Measurements from ENCODE around the gene DMKN. TPM values are rescaled to one million over a fixed set of nuclear protein-coding genes. Genes with fewer than 3 reads are reported as not detected.

The DMKN gene
- total RNA-seq, 2 experiments from 2014 or later = 0.65 to 2.0 TPM

DNA sequence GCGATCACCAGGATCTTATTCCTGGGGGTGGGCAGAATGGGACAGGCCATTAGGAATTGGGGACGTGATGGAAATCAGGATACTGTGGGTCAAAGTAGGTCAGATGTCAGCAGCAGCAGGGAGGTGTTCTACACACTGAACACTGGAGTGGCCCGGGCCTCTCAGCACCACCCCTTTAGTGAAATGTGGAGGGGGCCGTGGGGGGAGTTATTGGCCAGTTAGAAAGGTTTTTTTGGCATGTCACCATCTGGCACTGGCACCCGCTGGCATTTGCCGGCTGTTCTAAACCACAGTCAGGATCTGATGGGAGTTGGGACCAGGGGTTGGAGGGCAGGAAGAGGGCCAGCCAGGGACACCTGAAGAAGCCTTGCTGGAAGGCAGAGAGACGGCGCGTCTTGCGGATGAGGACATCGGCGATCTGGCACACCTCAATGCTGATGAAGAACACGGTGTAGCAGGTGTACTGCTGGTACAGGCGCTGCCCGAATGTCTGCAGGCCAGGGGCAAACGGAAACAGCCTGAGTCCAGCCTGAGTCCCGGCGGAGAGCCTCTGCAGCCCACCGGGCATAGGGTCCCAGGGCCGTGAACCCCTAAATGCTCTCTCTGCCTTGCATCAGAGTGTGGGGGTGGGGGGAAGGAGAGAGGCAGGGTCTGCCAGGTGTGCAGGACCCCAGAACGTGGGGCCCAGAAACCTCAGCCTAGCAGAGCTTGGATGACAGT, 37.8 kb upstream of the DMKN start:
- ChIA-PET CTCF (interaction anchor here (1.7 kb wide), 1 partner anchor 41 kb away, joined by 4 read pairs; no protein-coding TSS in a partner anchor), POLR2A (no interaction called here)

DNA sequence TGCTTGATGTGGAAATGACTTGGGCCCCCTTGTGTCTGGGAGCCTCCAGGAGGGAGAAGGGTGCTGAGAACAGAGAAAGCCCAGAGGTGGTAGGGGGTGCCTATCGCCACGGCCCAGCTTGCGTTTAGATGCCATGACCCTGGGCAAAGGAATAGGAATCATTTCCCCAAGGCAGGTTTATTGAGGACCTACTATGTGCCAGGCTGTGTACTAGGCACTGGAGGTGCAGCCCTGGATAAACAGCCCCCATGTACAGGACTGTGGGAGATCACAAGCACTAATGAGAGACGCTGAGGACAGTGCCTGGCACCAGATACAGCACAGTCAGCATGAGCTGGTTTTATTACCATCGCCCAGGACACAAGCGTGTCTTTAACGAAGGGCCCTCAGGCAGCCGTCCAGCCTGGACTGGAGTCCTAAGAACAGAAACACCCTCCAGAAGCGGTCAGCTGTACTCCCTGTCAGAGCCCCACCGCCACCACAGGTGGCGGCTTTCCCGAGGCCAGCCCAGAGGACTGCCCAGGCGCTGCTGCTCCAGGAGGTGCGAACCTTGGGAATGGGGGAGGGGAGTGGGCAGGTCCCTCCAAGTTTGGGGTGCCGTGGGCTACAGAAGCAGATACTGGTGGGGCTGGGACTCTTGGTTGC, 36.6 kb upstream of the DMKN start:
- CTCF ChIA-PET = interaction anchor here (0.6 to 3.2 kb wide), 9 partner anchors 7 to 1097 kb away, joined by 3 to 13 read pairs (median 4); partner anchors contain the start of gene DMKN
- POLR2A ChIA-PET = interaction anchor here (1.1 kb wide), 1 partner anchor 98 kb away, joined by 3 read pairs; the partner anchor contains the start of gene COX6B1

DNA sequence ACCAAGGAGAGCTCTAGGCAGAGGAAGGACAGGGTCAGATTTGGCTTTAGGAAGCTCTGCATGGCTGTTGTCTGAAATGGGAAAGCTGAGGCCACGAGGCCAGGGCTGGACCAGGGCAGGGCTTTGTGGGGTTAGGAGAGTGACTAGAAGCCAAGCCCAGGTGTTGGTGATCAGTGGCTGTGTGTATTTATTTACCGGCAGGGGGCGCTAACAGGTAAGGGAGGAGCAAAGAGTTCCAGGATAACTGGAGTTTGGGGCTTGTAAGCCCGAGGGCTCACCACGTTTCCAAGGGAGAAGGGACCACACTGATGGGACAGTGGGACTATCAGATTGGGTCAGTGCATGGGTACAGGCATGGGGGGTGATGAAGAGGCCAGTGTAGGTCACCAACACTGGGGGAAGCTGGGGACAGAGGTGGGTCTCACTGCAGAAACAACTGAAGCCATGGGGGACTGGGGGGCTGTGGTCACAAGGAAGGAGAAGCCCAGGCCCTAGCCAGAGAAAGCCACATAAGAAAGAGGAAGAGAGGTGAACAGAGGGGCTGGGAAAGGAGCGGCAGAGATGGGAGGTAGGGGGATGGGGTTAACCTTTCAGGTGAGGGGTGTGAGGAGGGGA, 35.8 kb upstream of the DMKN start:
- ChIA-PET CTCF (interaction anchor here (0.6 to 3.2 kb wide), 13 partner anchors 8 to 1096 kb away, joined by 3 to 13 read pairs (median 4); partner anchors contain the start of genes DMKN, ETV2 and HAUS5), POLR2A (interaction anchor here (1.1 kb wide), 1 partner anchor 99 kb away, joined by 3 read pairs; the partner anchor contains the start of gene COX6B1)

DNA sequence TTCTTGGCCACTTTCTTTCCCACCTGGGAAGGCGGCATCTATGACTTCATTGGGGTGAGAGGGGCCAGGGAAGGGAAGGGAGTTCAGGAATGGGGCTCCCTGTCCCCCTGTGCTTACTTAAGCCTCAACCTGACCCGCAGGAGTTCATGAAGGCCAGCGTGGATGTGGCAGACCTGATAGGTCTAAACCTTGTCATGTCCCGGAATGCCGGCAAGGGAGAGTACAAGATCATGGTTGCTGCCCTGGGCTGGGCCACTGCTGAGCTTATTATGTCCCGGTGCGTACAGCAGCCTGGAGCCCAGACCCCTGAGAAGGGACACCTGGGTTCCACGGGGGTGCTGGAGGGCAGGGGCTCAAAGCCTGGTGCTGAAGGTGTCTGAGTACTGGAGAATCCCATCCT, 33.1 kb upstream of the DMKN start:
- CTCF ChIA-PET = interaction anchor here (1.8 to 3.2 kb wide), 3 partner anchors 36 to 66 kb away, joined by 8 to 13 read pairs (median 13); partner anchors contain the start of gene HAUS5

DNA sequence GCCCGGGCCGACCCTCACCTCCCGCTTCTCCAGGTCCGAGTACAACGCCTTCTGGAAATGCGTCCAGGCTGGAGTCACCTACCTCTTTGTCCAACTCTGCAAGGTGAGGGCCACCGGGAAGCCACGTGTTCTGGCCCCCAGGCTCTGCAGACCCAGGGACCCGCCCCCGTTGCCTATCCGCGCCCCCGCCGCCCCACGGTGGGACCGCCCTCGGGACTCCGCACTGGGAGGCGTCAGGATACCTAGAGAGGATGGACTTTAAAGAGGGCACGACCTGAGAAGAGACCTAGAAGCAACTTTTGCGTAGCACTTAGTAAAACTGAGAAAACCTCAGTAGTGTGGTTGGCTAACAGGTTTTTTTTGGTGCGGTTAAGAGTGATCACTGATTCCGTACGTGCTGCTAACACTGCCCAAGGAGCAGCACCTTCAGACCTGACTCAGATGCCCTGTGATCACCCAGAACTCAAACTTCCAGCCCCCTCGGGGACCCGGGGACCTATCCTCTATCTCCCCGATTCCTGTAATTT, 32.5 kb upstream of the DMKN start:
- ChIA-PET POLR2A (no interaction called here), CTCF (interaction anchor here (1.8 to 3.0 kb wide), 2 partner anchors 36 to 67 kb away, joined by 8 to 13 read pairs; partner anchors contain the start of gene HAUS5)

More for the DNA sequence above, 33.1 kb upstream of the DMKN start:
- POLR2A ChIA-PET = interaction anchor here (0.6 to 1.0 kb wide), 2 partner anchors 33 to 865 kb away, joined by 3 read pairs; no protein-coding TSS in a partner anchor

DNA sequence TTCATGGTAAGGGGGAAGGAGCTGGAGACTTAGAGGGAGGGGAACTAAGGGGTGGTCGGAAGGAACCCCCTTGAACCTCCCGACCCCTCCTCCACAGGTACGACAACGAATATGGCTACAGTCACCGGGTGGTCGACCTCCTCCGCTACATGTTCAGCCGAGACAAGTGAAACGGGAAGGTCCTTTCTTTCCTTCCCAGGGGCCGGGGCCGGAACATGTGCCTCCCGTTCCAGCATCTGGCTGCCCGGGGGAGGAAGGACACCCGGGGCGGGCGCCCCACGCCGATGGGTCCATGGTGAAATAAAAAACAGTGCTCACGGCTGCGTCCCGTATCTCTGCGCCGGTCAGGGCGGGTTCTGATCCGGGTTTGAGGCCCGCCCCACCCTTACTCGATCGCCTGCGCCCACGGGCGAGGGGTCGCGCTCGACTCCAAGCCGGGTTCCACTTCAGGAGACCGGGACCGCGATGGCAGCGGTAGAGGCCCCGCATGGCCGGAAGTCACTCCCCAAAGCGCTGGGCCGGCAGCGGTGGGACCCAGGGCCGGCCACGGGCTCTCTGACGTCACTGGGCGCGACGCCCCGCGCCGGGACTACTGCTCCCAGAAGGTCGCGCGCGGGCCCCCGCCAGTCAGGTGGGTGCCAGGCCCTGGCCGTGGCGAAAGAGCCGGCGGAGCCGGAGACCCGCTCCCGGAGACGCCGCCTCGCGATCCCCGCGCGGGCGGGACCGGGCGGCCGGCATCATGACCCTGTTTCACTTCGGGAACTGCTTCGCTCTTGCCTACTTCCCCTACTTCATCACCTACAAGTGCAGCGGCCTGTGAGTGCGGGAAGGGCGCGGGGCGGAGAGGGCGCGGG, 31.8 kb upstream of the DMKN start, which contains the start of gene TMEM147:
TSS of gene TMEM147 (plus strand) at position 626 of the 854 bp plus-strand sequence. CDS start at position 740, 114 bp downstream.
- CTCF ChIA-PET = interaction anchor here (2.5 kb wide), 1 partner anchor 35 kb away, joined by 9 read pairs; no protein-coding TSS in a partner anchor

GRCh38 chr19:35544110-35544802, 30.8 kb upstream of the DMKN start:
- ChIA-PET CTCF (interaction anchor here (2.5 kb wide), 1 partner anchor 34 kb away, joined by 9 read pairs; no protein-coding TSS in a partner anchor), POLR2A (interaction anchor here (0.6 to 1.7 kb wide), 5 partner anchors 10 to 570 kb away, joined by 3 to 7 read pairs (median 3); partner anchors contain the start of genes DMKN, HAUS5 and POLR2I)

More for the DNA sequence above, 31.8 kb upstream of the DMKN start, which contains the start of gene TMEM147:
- POLR2A ChIA-PET = interaction anchor here (0.6 to 1.7 kb wide), 4 partner anchors 11 to 68 kb away, joined by 3 to 7 read pairs (median 4); partner anchors contain the start of genes DMKN and HAUS5

GRCh38 chr19:35543280-35544109, 30.0 kb upstream of the DMKN start:
- CTCF ChIA-PET = interaction anchor here (2.5 kb wide), 1 partner anchor 33 kb away, joined by 9 read pairs; no protein-coding TSS in a partner anchor
- POLR2A ChIA-PET = interaction anchor here (1.1 to 1.7 kb wide), 2 partner anchors 9 to 69 kb away, joined by 5 to 7 read pairs; partner anchors contain the start of gene HAUS5

GRCh38 chr19:35542209-35542608, 28.8 kb upstream of the DMKN start:
- CTCF ChIA-PET = interaction anchor here (0.9 kb wide), 1 partner anchor 32 kb away, joined by 3 read pairs; no protein-coding TSS in a partner anchor

GRCh38 chr19:35540356-35540927, 27.0 kb upstream of the DMKN start:
- ChIA-PET POLR2A (no interaction called here), CTCF (interaction anchor here (1.0 kb wide), 1 partner anchor 30 kb away, joined by 3 read pairs; no protein-coding TSS in a partner anchor)

More at GRCh38 chr19:35542209-35542608, 28.8 kb upstream of the DMKN start:
- POLR2A ChIA-PET = no interaction called here

GRCh38 chr19:35539850-35540249, 26.4 kb upstream of the DMKN start:
- POLR2A ChIA-PET = no interaction called here
- CTCF ChIA-PET = no interaction called here

DNA sequence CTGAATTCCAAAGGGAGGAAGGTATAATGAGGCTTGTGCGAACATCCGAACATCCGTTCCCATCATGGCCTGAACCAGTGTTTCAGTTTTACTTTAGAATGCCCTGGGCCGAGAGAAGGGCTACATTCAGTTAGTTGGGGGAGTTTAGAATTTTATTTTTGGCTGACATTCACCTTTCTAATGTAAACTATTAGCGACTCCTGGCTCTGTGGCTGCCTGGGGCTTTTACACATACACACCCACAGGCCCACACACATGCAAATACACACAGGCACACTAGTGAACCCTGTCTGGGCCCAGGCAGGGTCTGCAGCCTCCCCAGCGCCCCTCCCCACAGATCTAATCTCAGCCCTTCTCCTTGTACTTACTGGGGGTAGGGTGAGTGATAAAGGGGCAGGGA, 25.9 kb upstream of the DMKN start:
- CTCF ChIA-PET = interaction anchor here (0.5 kb wide), 1 partner anchor 58 kb away, joined by 4 read pairs; no protein-coding TSS in a partner anchor
- POLR2A ChIA-PET = no interaction called here

DNA sequence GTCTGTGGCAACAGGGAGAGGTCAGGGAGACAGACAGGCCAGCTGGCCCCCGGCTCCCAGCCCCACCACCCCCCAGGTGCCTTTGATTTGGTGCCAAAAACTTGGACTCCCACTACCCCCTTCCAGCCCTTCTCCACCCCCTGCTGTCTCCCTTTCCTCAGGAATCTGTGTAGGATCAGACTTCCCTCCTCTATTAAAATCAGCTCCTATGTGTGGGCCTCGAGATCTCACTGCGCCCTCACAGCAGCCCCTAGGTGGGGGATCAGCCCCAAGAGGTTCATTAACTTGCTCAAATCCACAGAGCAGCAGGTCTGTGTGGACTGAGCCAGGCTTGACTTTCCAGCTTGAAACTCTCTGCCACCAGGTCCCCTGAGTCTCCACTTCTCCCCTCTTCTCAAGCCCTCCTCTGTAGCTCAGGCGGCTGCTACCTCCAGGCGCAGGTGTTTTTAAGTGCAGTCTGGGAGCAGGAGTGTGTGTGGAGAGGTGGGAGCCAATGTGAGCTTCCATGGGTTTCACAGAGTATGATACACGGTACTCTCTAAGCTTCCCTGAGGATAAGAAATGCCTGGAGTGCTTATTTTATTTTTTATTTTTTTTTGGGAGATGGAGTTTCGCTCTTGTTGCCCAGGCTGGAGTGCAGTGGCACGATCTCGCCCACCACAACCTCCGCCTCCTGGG, 21.5 kb upstream of the DMKN start:
- CTCF ChIA-PET = no interaction called here
- POLR2A ChIA-PET = interaction anchor here (1.8 kb wide), 1 partner anchor 9 kb away, joined by 5 read pairs; no protein-coding TSS in a partner anchor

GRCh38 chr19:35533822-35534392, 20.5 kb upstream of the DMKN start:
- POLR2A ChIA-PET = interaction anchor here (0.6 to 1.8 kb wide), 2 partner anchors 10 to 274 kb away, joined by 3 to 5 read pairs; no protein-coding TSS in a partner anchor

GRCh38 chr19:35533201-35533821, 19.9 kb upstream of the DMKN start, which contains the start of gene GAPDHS:
TSS of gene GAPDHS (plus strand) at chr19:35533456. CDS start at chr19:35533528, 72 bp downstream.
- CTCF ChIA-PET = no interaction called here

More at GRCh38 chr19:35533822-35534392, 20.5 kb upstream of the DMKN start:
- CTCF ChIA-PET = no interaction called here

More at GRCh38 chr19:35533201-35533821, 19.9 kb upstream of the DMKN start, which contains the start of gene GAPDHS:
- POLR2A ChIA-PET = no interaction called here
